Measurements from ENCODE around the gene NADSYN1.
"Not testable (repeated sequence)": the region's sequence is repeated elsewhere in the genome, so short reads cannot be mapped to it uniquely, and the experiment has no call there.

The NADSYN1 gene

DNA sequence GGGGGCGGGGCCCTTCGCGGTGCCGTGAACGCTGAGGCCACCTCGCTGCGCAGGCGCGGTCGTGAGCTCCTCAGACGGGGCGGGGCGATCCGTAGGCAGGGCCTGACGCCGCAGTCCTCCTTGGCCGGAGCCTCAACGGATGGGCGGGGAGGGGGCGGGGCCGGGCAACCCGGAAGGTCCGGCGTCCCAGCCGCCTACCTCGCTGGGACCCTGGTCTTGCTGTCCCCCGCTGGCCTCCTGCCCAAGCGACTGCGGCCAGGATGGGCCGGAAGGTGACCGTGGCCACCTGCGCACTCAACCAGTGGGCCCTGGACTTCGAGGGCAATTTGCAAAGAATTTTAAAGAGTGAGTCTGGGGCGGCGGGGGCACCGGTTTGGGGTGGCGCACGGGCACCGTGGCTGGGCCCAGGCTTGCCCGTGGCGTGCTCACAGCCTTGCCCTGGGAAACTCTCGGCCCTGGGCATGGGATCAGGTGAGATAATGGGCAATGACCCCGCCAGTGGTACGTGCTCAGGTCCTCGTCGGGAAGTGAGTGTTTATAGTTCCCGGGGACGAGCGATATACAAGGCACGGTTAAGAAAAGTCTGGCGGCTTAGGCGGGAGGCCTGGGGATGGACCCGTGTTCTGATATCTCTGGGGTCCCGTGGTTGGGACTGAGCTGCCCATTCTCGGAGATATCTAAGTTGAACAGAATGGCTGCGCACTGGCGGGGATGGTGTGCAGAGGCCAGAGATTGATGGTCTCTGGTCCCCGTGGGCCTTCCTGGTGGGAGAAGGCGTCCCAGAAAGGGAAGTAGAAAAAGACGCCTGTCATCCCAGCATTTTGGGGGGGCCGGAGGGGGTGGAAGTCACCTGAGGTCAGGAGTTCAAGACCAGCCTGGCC is at the start of gene NADSYN1:
TSS of gene NADSYN1 (plus strand) at position 167 of the 881 bp plus-strand sequence. CDS start at position 261, 94 bp downstream.
- DNase-seq: peak; percentile 98

GRCh38 chr11:71404209-71404608 is 48.8 kb upstream of the NADSYN1 start:
- DNase-seq: no peak

- DNase-seq: no peak
Measured at GRCh38 chr11:71406681-71407080, 46.3 kb upstream of the NADSYN1 start.

DNA sequence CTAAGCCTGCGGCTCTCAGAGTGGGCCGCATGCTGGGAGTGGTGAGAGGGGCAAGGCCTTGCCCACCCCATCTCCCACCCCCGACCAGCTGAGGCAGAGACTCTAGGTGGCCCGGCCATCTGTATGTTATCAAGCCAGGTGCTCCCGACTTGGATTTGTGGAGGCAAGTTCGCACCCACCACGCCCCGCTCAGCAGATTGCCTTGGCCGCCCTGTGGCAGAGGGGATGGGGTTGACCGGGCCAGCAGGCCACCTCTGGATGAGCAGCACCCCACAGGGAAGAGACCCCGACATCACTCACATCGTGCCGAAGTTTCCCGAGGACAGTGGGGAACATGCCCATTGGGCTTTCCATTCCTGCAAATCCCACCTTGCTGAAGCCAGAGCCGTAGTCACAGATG is 45.6 kb upstream of the NADSYN1 start:
- no peak for DNase-seq

DNA sequence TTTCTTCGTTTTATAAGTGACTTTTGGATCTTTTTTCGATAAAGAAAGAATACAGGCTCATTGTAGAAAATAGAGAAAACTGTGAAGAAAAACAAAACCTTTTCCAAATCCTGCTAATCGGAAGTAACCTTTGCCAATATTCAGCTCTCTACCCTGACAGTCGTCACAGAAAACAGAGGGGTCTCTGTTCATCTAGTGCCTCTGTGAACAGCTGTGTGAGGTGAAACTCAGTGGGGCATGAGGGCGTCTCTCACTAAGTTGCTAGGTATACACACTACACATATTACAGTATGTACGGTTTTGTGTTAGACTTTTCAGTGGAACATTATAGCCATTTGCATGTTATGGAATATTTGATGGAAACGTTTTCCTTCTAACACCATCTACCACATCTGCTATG is 44.2 kb upstream of the NADSYN1 start:
- DNase-seq: no peak

- no peak for DNase-seq
Measured at GRCh38 chr11:71410363-71410966, 42.5 kb upstream of the NADSYN1 start.

GRCh38 chr11:71414645-71415044 is 38.4 kb upstream of the NADSYN1 start:
- DNase-seq: no peak

- DNase-seq: peak; percentile 59
Measured at GRCh38 chr11:71418643-71419042, 34.4 kb upstream of the NADSYN1 start.

DNA sequence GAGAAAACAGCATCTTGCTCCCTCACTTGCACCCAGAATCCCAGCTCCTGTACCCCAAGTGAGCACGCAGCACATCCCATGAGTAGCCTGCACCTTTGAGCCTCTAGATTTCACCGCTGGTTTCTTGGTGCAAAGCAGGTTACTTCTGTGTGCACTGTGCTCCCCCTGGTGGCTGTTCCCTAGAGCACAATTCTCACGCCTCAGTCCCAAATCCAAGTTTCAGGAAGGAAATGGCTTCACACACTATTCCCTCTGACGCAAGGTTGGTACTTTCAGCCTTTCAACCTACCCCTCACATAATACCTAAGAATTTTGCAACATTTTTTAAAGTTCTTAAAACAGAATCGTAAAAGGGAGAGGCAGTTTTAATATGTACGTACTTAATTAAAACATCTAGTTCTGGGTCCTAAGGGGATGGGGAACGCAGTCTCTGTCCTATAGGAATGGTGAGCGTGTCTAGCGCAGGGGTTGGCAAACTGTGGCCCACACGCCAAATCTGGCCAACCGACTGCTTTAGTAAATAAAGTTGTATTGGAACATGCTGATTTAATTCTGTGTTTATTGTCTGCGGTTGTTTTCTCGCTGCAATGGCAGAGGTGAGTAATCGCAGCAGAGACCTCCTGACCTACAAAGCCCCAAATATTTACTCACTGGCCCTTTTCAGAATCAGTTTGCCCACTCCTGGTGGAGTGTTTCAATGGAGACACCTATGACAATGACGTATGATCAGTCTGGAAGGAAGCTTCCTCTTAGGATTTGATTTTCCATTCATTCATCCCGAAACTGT is 32.4 kb upstream of the NADSYN1 start:
- no peak for DNase-seq

- DNase-seq: no peak
Measured at GRCh38 chr11:71421392-71421950, 31.5 kb upstream of the NADSYN1 start.

DNA sequence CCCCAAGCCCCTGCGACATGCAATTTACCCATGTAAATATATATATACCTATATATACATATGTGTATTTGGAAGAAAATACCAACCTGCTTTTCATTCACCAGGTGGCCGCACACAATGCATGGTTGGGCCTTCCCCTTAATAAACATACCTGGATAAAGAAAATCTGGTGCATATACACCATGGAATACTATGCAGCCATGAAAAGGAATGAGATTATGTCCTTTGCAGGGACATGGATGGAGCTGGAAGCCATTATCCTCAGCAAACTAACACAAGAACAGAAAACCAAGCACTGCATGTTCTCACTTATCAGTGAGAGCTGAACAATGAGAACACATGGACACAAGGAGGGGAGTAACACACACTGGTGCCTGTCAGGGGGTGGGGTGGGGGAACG is 30.7 kb upstream of the NADSYN1 start:
- DNase-seq: not testable (repeated sequence)

- DNase-seq: no peak
Measured at GRCh38 chr11:71423181-71423790, 29.7 kb upstream of the NADSYN1 start.

GRCh38 chr11:71425409-71425808 is 27.6 kb upstream of the NADSYN1 start:
- DNase-seq: no peak

GRCh38 chr11:71425860-71426259 is 27.1 kb upstream of the NADSYN1 start:
- no peak for DNase-seq

GRCh38 chr11:71426413-71426812 is 26.6 kb upstream of the NADSYN1 start:
- no peak for DNase-seq

DNA sequence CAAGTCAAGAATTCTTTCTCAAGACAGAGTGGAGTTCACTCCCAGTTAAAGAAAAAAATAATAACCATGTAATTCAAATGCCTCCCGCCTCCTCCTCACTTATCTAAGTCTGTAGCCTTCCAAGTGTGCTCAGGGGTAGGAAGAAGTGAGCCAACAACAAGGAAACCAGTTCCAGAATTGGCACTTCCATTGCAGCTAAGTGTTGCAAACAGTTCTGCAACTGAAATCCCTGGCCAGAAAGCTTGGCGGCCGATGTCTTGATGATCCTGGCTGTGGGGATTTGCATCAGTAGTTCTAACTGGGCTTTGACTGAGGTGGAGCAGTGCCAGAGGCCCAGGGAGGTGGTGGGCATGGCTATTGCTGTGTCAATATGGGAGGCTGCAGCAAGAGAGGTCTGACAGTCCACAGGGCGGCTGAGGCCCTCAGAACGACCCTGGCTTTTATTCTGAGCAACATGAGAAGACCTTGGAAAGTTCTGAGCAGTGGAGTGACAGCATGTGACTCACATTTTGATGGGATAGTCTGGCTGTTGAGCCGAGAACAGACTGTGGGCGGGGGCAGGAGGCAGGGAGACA is 24.1 kb upstream of the NADSYN1 start:
- DNase-seq: no peak

- no peak for DNase-seq
Measured at GRCh38 chr11:71429701-71430100, 23.3 kb upstream of the NADSYN1 start.

GRCh38 chr11:71430166-71430565 is 22.8 kb upstream of the NADSYN1 start:
- DNase-seq: no peak

GRCh38 chr11:71431271-71431670 is 21.7 kb upstream of the NADSYN1 start:
- DNase-seq: no peak

- no peak for DNase-seq
Measured at GRCh38 chr11:71432761-71433647, 20.0 kb upstream of the NADSYN1 start.

All from femur (tissue), 1 donor.